GM21786 (cell line): Measurements from ENCODE around the gene PROZ.

Experiments
- ATAC-seq: cut with Tn5 transposase; IDR thresholded peaks from one replicate; pipeline ENCODE4 v1.9.1; 2021; ENCODE audit not compliant: unreplicated experiment

PROZ gene

GRCh38 chr13:113119822-113120189 is 38.6 kb upstream of the PROZ start:
- ATAC-seq = no peak

DNA sequence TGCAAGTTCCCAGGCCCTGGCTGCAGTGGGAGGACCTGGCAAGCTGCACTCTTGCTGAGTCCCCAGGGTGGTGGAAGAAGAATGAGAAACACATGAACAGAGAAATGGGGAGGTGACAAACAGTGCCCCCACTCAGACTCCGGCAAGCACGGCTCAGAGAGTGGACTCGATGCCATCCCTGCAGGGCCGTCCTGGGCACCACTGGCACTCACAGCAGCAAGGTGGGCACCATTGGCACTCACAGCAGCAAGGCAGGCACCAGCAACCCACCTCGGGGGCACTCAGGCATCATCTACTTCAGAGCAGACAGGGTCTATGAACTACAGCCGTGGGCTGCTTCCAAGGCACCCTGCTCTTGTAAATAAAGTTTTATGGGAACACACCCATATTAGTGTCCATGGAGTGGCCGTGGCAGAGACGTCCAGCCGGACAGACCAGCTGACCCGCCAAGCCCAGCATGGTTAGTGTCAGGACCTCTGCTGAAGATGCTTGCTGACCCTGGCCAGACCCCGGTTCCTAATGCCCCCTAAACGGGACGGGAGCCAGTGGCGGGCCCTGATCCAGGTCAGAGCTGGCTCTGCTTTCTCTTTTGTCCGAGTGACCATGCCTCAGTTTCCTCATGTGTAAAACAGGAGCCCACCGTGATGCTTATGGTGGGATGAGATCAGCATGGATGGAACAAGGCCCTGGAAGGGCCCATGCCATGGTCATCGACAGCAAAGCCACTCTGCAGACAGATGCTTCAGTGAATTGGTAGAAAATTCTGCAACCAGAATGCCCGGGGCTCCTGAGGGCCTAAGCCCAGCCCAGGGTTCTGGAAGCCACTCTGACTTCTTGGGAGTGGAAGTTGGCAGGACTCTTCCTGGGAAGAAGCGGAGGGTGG is 37.9 kb upstream of the PROZ start:
- ATAC-seq = no peak

- ATAC-seq = no peak
Observed at GRCh38 chr13:113121183-113121927, 37.1 kb upstream of the PROZ start.

DNA sequence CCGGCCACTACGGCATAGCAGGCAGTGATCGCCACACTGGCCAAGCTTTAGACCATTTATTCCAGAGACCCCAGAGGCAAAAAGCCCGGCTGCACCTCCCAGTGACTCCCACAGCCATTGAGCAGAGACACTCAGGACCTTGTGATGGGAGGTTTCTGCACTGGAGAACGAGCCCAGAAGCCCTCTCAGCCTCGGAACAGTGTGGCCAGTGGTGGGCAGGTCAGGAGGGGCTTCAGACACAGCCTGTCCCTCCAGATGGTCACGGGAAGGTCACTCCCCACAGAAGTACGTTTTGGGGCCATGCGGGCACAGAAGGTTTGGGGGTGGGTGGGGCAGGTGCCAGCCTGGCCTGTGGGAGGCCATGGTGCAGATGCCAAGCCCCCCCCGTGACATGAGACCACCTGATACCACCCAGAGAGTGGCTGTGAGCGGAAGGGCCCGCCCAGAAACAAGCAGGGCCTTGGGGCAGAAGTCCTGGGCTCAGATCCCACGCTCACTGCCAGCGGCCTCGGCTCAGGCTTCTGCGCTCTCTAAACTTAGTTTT is 36.4 kb upstream of the PROZ start:
- ATAC-seq = no peak

DNA sequence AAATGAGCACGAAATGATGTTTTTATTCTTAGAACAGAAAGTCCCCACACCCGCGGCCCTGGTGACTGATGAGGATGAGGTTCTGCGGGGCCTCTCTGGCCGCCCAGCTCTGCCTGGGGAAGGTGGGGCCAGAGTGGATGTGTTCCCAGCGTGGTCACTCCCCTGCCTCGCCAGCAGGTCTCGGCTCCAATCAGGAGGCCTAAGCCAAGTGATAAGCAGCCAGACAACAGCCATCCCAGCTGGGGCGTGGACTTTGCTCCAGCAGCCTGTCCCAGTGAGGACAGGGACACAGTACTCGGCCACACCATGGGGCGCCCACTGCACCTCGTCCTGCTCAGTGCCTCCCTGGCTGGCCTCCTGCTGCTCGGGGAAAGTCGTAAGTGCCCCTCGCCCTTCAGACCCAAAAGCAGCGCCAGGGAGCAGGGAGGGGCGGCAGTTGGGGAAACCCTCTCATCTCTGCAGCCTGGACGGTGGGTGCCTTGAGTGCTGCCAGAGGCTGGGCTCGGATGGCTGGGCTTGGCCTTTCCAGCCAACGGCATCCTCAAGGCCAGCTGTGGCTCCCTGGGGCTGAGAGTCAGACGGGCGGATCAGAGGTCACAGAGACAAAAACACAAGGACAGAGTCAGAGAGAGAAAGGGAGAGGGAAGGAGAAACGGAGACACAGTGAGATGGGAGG is 35.8 kb upstream of the PROZ start, which contains the start of gene F10:
TSS of gene F10 (plus strand) at position 250 of the 676 bp plus-strand sequence. CDS start at position 307, 57 bp downstream.
- no peak for ATAC-seq

GRCh38 chr13:113123226-113124201 is 34.9 kb upstream of the PROZ start:
- ATAC-seq = no peak

DNA sequence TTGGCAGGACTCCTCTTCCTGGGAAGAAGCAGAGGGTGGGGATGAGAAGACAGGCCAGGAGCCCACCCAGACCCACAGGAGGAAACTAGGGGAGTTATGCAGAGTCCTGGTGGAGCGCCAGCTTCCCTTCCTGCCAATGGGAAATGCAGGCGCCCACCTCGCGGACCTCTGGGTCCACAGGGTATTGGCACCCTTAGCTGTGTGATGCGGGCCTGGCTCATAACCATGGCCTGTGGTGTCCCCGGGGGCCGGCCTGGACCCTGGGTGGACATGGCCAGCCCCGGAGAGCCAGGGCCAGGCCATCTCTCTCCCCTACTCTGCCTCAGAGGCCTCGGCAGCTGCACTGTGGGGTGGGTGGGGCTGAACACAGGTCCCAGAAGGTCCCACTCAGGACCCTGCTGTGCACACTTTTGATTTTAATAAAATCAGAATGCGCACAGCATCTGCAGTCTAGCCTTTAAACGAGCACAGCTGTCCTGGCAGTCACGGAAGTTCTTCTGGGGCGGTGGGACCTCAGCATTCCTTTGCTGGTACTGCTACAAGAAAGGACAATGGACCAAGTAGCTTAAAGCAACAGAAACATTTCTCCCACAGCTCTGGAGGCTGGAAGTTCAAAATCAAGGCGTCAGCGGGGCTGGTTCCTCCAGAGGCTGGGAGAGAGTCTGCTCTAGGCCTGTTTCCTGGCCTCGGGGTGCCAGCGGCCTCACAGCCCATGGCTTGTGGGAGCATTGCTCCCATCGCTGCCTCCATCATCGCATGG is 34.1 kb upstream of the PROZ start:
- no peak for ATAC-seq

DNA sequence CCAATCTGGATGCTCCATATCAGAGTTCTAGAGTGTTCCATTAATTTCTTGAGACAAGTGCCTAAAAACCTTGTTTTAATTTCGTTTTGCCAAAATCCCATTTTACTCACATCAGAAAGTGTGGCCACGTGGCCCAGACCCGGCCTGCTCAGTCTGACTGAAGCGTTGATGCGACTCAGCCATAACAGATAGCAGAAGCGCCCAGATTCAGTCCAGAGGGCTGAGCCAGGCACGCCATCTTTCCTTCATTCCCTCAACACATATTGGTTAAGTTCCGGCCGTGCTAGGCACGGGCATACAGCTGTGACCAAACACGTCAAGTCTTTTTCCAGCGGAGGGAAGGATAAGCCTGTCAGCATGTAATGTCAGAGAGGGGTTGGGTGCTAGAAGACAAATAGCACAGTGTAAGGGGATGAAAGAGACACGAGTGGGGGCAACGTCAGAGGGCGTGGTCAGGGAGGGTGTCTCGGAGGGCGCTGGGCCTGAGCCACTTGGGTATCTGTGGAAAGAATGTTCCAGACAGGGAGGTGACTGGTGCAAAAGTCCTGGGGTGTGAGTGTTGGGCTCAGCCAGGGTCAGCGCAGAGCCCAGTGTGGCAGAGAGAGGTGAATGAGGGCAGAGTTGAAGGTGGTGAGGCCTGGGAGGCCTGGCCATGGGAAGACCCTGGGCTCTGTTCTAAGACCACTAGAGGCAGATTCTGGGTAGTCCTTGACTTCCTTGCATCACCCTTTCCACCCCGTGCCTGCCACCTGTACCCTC is 32.8 kb upstream of the PROZ start:
- ATAC-seq = no peak

GRCh38 chr13:113126265-113127150 is 31.9 kb upstream of the PROZ start:
- ATAC-seq = no peak

DNA sequence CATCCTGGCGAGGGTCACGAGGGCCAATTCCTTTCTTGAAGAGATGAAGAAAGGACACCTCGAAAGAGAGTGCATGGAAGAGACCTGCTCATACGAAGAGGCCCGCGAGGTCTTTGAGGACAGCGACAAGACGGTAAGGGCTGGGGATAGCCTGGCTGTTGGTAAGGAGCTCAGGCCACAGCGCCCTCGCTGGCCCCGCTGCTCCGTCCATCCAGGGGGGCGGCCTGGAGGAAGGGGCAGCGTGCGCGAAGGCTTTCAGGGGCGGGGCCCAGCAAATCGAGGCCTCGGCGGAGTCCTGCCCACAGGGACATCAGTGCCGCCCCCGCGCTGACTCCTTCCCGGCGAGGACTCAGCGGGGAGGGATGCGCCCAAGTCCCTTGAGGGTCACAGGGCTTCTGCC is 29.0 kb upstream of the PROZ start:
- ATAC-seq = no peak

GRCh38 chr13:113129921-113130750 is 28.3 kb upstream of the PROZ start:
- ATAC-seq = no peak

GRCh38 chr13:113135281-113135760 is 23.1 kb upstream of the PROZ start:
- no peak for ATAC-seq

GRCh38 chr13:113137691-113138298 is 20.7 kb upstream of the PROZ start:
- no peak for ATAC-seq

- ATAC-seq = no peak
Observed at GRCh38 chr13:113138792-113139551, 19.5 kb upstream of the PROZ start.

GRCh38 chr13:113139577-113139976 is 18.9 kb upstream of the PROZ start:
- no peak for ATAC-seq
